ENCODE data around the gene P2RX6.

DNA sequence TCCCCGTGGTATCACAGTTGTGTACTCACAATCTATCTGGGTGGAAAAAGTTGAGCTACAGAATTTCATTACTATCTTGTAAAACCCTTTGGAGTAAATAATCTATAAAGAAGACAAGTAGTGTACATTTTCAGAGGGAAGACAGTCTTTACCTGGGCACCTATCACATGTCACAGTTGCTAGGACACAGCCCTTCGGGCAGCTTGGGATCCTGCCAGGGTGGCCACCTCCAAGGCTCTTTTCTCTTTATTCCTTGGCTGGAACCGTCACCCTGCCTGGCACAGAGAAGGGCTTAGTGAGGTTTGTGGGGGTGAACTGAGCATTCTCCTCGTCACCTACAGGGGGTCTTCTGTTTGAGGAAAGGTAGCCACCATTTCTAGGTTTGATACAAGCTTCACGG lies 54.4 kb downstream of the P2RX6 start:
- no peak for TF ChIP-seq CTCF (IDR thresholded peaks at IDR 0.05; ENCODE audit: low read depth, low read length, missing input control)
- no peak for TF ChIP-seq RAD21 (IDR thresholded peaks at IDR 0.05)
- TF ChIP-seq JUND (IDR thresholded peaks at IDR 0.05), result no peak
